K562 (cell line): ENCODE measurements around the gene NPR1. TPM values are rescaled to one million over a fixed set of nuclear protein-coding genes. Genes with fewer than 3 reads are reported as not detected.

Experiments used
- BDP1 ChIP-seq: IDR thresholded peaks from 3 replicates; pipeline ENCODE4 v1.6.1; 2011; ENCODE audit not compliant: insufficient read length, insufficient read depth
- FOS ChIP-seq: IDR thresholded peaks from 3 replicates; pipeline ENCODE4 v1.6.1; 2011; ENCODE audit not compliant: insufficient read length; ENCODE audit errors: extremely low read depth
- FOXK1 ChIP-seq: sonication (generic); formaldehyde crosslinking; IDR thresholded peaks from 2 replicates; pipeline ENCODE4 v1.8.0; 2022; ENCODE audit warnings: missing genetic modification reagents, mild to moderate bottlenecking, borderline replicate concordance
- HNRNPLL ChIP-seq: fragments of 200-400 bp; formaldehyde crosslinking; IDR thresholded peaks from 2 replicates; pipeline ENCODE4 v1.6.1; 2017; ENCODE audit warnings: low read length, low read depth, mild to moderate bottlenecking; ENCODE audit not compliant: poor library complexity, severe bottlenecking
- JUND ChIP-seq, 2 experiments: IDR thresholded peaks; 2 replicates in 1 of 2; 3 replicates in 1 of 2; pipeline ENCODE4 v1.6.1; 2011; ENCODE audit warnings: borderline replicate concordance in 2 of 2, low read depth in 2 of 2, low read length in 2 of 2, improper control_type of control experiment in 1 of 2, missing biosample characterization in 1 of 2, missing genetic modification characterization in 1 of 2, missing genetic modification reagents in 1 of 2
- KLF1 ChIP-seq: fragments of 450-650 bp; IDR thresholded peaks from 2 replicates; pipeline ENCODE4 v1.6.1; 2016; ENCODE audit warnings: missing genetic modification characterization, missing compliant biosample characterization
- KLF16 ChIP-seq: IDR thresholded peaks from 2 replicates; pipeline ENCODE4 v1.6.1; 2016; ENCODE audit warnings: antibody characterized with exemption
- NR2C1 ChIP-seq, 2 experiments: fragments of 450-650 bp; IDR thresholded peaks; 2 replicates each; pipeline ENCODE4 v1.6.1; 2017; ENCODE audit warnings: mild to moderate bottlenecking in 2 of 2, antibody characterized with exemption in 1 of 2, inconsistent platforms in 1 of 2, missing compliant biosample characterization in 1 of 2, missing genetic modification characterization in 1 of 2
- PHF20 ChIP-seq: fragments of 450-650 bp; IDR thresholded peaks from 2 replicates; pipeline ENCODE4 v1.6.1; 2018; ENCODE audit not compliant: partially characterized antibody
- PHF21A ChIP-seq: fragments of 450-650 bp; IDR thresholded peaks from 2 replicates; pipeline ENCODE4 v1.6.1; 2017; ENCODE audit warnings: low read depth, borderline replicate concordance
- SRF ChIP-seq, 2 experiments: fragments of 250-450, 450-650 bp in 1 of 2; sonication (Bioruptor Pico) in 1 of 2; sonication (generic) in 1 of 2; formaldehyde crosslinking; IDR thresholded peaks; 2 replicates each; pipeline versions ENCODE4 v1.5.0 to v1.5.1; 2020 to 2022; ENCODE audit warnings: mild to moderate bottlenecking in 1 of 2, missing genetic modification reagents in 1 of 2
- TAL1 ChIP-seq: fragments of 450-650 bp; IDR thresholded peaks from 2 replicates; pipeline ENCODE4 v1.6.1; 2016; ENCODE audit warnings: mild to moderate bottlenecking
- TRIM28 ChIP-seq: fragments of 450-650 bp; IDR thresholded peaks from 2 replicates; pipeline ENCODE4 v1.6.1; 2017
- ZBTB49 ChIP-seq: sonication (generic); formaldehyde crosslinking; IDR thresholded peaks from 2 replicates; pipeline ENCODE4 v1.8.0; 2022; ENCODE audit warnings: missing genetic modification reagents, mild to moderate bottlenecking, borderline replicate concordance
- ZNF764 ChIP-seq: fragments of 250-450 bp; sonication (Bioruptor Pico); IDR thresholded peaks from 2 replicates; pipeline ENCODE4 v1.4.0; 2020; ENCODE audit warnings: low read depth, mild to moderate bottlenecking, moderate library complexity
- ZNF780A ChIP-seq: fragments of 250-450 bp; sonication (Bioruptor Pico); IDR thresholded peaks from 2 replicates; pipeline ENCODE4 v1.5.0; 2021; ENCODE audit warnings: mild to moderate bottlenecking
- polyA plus RNA-seq, 8 experiments: library from polyadenylated mRNA; depleted of rRNA in 4 of 8; stranded (reverse) in 5 of 8; unstranded in 3 of 8; fragments of >200 nt; fragmentation: Nextera tagmentation in 2 of 8; fragmentation: Illumina TruSeq in 1 of 8; extraction: Ambion mirVana in 2 of 8; extraction: Trizol in 1 of 8; gene quantifications; 2 replicates each; pipeline versions ENCODE4 v1.2.1 to v1.2.3, GENCODE V29; 2011 to 2014; ENCODE audit warnings: inconsistent platforms in 1 of 8, missing spikeins in 1 of 8
- total RNA-seq, 7 experiments: library from RNA; depleted of rRNA in 6 of 7; stranded (reverse); fragments of >200 nt in 6 of 7; fragmentation: Illumina TruSeq in 2 of 7; extraction: Trizol in 2 of 7; gene quantifications; 2 replicates each; pipeline versions ENCODE4 v1.2.1 to v1.2.3, GENCODE V29; 2011 to 2021; ENCODE audit warnings: low replicate concordance in 1 of 7
- TF ChIP-seq, protein P1 (sequence below): sonication (generic); formaldehyde crosslinking; IDR thresholded peaks from 2 replicates; pipeline ENCODE4 v1.9.0; 2022; ENCODE audit warnings: mild to moderate bottlenecking, missing genetic modification reagents
- TF ChIP-seq, protein P2 (sequence below): sonication (generic); formaldehyde crosslinking; IDR thresholded peaks from 2 replicates; pipeline ENCODE4 v1.8.0; 2022; ENCODE audit warnings: mild to moderate bottlenecking, missing genetic modification reagents
- TF ChIP-seq, protein P3 (sequence below), 2 experiments: fragments of 250-450 bp in 1 of 2; fragments of 450-650 bp in 1 of 2; sonication (Bioruptor Pico) in 1 of 2; IDR thresholded peaks; 2 replicates each; pipeline versions ENCODE4 v1.6.1 to v1.8.0; 2016 to 2021; ENCODE audit warnings: mild to moderate bottlenecking in 2 of 2, moderate library complexity in 2 of 2, missing compliant biosample characterization in 1 of 2, missing genetic modification characterization in 1 of 2

NPR1 gene
- total and polyA plus RNA-seq, 9 of the 15 experiments (the other 6 are each of a cell fraction or from before 2014, with no cell fraction given), result 0.05 to 0.16 (median 0.06) TPM; not detected in 6

GRCh38 chr1:153670859-153671627, 7.4 kb upstream of the NPR1 start, which contains the start of gene ILF2 (continued):
- TF ChIP-seq, protein P1, sequence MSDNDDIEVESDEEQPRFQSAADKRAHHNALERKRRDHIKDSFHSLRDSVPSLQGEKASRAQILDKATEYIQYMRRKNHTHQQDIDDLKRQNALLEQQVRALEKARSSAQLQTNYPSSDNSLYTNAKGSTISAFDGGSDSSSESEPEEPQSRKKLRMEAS (CRISPR knock-in tag), result peak; percentile 70
- TF ChIP-seq, protein P2, sequence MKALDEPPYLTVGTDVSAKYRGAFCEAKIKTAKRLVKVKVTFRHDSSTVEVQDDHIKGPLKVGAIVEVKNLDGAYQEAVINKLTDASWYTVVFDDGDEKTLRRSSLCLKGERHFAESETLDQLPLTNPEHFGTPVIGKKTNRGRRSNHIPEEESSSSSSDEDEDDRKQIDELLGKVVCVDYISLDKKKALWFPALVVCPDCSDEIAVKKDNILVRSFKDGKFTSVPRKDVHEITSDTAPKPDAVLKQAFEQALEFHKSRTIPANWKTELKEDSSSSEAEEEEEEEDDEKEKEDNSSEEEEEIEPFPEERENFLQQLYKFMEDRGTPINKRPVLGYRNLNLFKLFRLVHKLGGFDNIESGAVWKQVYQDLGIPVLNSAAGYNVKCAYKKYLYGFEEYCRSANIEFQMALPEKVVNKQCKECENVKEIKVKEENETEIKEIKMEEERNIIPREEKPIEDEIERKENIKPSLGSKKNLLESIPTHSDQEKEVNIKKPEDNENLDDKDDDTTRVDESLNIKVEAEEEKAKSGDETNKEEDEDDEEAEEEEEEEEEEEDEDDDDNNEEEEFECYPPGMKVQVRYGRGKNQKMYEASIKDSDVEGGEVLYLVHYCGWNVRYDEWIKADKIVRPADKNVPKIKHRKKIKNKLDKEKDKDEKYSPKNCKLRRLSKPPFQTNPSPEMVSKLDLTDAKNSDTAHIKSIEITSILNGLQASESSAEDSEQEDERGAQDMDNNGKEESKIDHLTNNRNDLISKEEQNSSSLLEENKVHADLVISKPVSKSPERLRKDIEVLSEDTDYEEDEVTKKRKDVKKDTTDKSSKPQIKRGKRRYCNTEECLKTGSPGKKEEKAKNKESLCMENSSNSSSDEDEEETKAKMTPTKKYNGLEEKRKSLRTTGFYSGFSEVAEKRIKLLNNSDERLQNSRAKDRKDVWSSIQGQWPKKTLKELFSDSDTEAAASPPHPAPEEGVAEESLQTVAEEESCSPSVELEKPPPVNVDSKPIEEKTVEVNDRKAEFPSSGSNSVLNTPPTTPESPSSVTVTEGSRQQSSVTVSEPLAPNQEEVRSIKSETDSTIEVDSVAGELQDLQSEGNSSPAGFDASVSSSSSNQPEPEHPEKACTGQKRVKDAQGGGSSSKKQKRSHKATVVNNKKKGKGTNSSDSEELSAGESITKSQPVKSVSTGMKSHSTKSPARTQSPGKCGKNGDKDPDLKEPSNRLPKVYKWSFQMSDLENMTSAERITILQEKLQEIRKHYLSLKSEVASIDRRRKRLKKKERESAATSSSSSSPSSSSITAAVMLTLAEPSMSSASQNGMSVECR (CRISPR knock-in tag), result peak; percentile 8; the same call in 1 of the 2 replicates
- TF ChIP-seq JUND (IDR thresholded peaks at IDR 0.05; ENCODE audit: borderline replicate concordance, low read depth, low read length), result no peak; the same call in 1 of the 2 replicates
- TF ChIP-seq JUND (tag; IDR thresholded peaks at IDR 0.05; ENCODE audit: borderline replicate concordance, low read depth, low read length), result peak; percentile 60; the same call in 2 of the 3 replicates
- peak; percentile 84 for TF ChIP-seq BDP1
- 0 out of 2 replicates have a peak, but pooled peaks have one; percentile 39 for TF ChIP-seq ZBTB49 (CRISPR knock-in tag)
- TF ChIP-seq FOS, result peak; percentile 97
- peak in 1 of 2 experiments; percentile 29; a peak in 1 of 4 replicates for TF ChIP-seq SRF (CRISPR knock-in tag; IDR thresholded peaks at IDR 0.05)
- TF ChIP-seq KLF16, result no peak
- TF ChIP-seq ZNF764 (CRISPR knock-in tag), result peak; percentile 87
- no peak for TF ChIP-seq PHF21A
- TF ChIP-seq NR2C1 (IDR thresholded peaks at IDR 0.05), result no peak
- peak; percentile 37; the same call in 1 of the 2 replicates for TF ChIP-seq NR2C1 (tag; IDR thresholded peaks at IDR 0.05)
- peak; percentile 68 for TF ChIP-seq TRIM28
- TF ChIP-seq KLF1 (tag), result no peak
- TF ChIP-seq HNRNPLL, result peak; percentile 96
- TF ChIP-seq, protein P3, sequence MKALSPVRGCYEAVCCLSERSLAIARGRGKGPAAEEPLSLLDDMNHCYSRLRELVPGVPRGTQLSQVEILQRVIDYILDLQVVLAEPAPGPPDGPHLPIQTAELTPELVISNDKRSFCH (CRISPR knock-in tag; IDR thresholded peaks at IDR 0.05), result no peak
- TF ChIP-seq, protein P3 (tag; IDR thresholded peaks at IDR 0.05), result 0 out of 2 replicates have a peak, but pooled peaks have one; percentile 49
- no peak for TF ChIP-seq ZNF780A (CRISPR knock-in tag)
- TF ChIP-seq FOXK1 (CRISPR knock-in tag), result peak; percentile 59; the same call in 1 of the 2 replicates
- TF ChIP-seq PHF20, result peak; percentile 2
- 0 out of 2 replicates have a peak, but pooled peaks have one; percentile 2 for TF ChIP-seq TAL1
